Stomach (tissue), 9 donors: Measurements from ENCODE around the gene FLYWCH1. TPM values are rescaled to one million over a fixed set of nuclear protein-coding genes. Genes with fewer than 3 reads are reported as not detected.

Experiments used
- DNase-seq, 2 donors: peaks; one replicate each; pipeline versions ENCODE4 v3.0.0 to v3.0.0-alpha.2; 2013 to 2019
- H3K27ac ChIP-seq, 5 donors: fragments of 200-600 bp in 4 of 5; sonication (generic) in 4 of 5; one replicate each; pipeline ENCODE4 v1.5.1; 2013 to 2019; ENCODE audit warnings: mild to moderate bottlenecking in 1 of 5, moderate library complexity in 1 of 5
- H3K27me3 ChIP-seq, 3 donors: fragments of 200-600 bp; sonication (generic); one replicate each; pipeline ENCODE4 v1.5.1; 2017 to 2019; ENCODE audit warnings: mixed run types in 1 of 3
- H3K36me3 ChIP-seq, 4 donors: fragments of 200-600 bp; sonication (generic); 1 replicate in 3 of 4; 2 replicates in 1 of 4; pipeline ENCODE4 v1.5.1; 2016 to 2019
- H3K4me1 ChIP-seq, 4 donors: fragments of 200-600 bp; sonication (generic); one replicate each; pipeline ENCODE4 v1.5.1; 2016 to 2019
- H3K4me3 ChIP-seq, 4 donors: fragments of 200-600 bp; sonication (generic) in 3 of 4; one replicate each; pipeline ENCODE4 v1.5.1; 2016 to 2019; ENCODE audit warnings: mild to moderate bottlenecking in 1 of 4
- H3K9me3 ChIP-seq, 4 donors: fragments of 200-600 bp; sonication (generic); one replicate each; pipeline ENCODE4 v1.5.1; 2016 to 2019
- CTCF ChIP-seq, 7 experiments: fragments of 450-650 bp in 4 of 7; fragments of 200-600 bp in 3 of 7; sonication (generic) in 3 of 7; IDR thresholded peaks; one replicate each; pipeline ENCODE4 v1.5.1; 2016 to 2019; ENCODE audit warnings: antibody characterized with exemption in 7 of 7, control low read depth in 2 of 7, mild to moderate bottlenecking in 1 of 7
- EP300 ChIP-seq: sonication (generic); formaldehyde crosslinking; IDR thresholded peaks from one replicate; pipeline ENCODE4 v1.6.1; 2017; ENCODE audit warnings: antibody characterized with exemption
- POLR2A ChIP-seq, 4 donors: fragments of 450-650 bp; IDR thresholded peaks; one replicate each; pipeline ENCODE4 v1.6.1; 2016; ENCODE audit warnings: antibody characterized with exemption in 4 of 4, control low read depth in 2 of 4, mild to moderate bottlenecking in 1 of 4, moderate library complexity in 1 of 4
- POLR2AphosphoS5 ChIP-seq, 3 donors: sonication (generic); formaldehyde crosslinking; IDR thresholded peaks; one replicate each; pipeline ENCODE4 v1.6.1; 2016; ENCODE audit warnings: antibody characterized with exemption in 3 of 3
- WGBS, 5 donors: extraction: QIAGEN DNeasy Blood & Tissue Kit in 3 of 5; methylation state at CpG; one replicate each; pipeline versions ENCODE4 v1.1.5 to v1.1.7; 2013 to 2018; 5-methylcytosine and 5-hydroxymethylcytosine counted together
- intact Hi-C: fragments of 100-400 bp; cut with DNase I; formaldehyde crosslinking; loops from one replicate; pipeline ENCODE4 v1.15.1; 2023; ENCODE audit warnings: low total_unique reads
- polyA plus RNA-seq, 3 donors: library from polyadenylated mRNA; stranded (reverse); fragments of 200-250 nt; gene quantifications; one replicate each; pipeline ENCODE4 v1.2.3, GENCODE V29; 2013
- total RNA-seq, 5 donors: library from RNA; depleted of rRNA; stranded (reverse); fragments of >200 nt; gene quantifications; one replicate each; pipeline versions ENCODE4 v1.1.0 to v1.2.3, GENCODE V29; 2014 to 2016
- donor health status: healthy with polysubstance abuse.
- donor health status: Bipolar disorder and iron deficiency.
- donor health status: healthy.

FLYWCH1 gene
- total and polyA plus RNA-seq, 8 donors: 8.1 to 121 (median 17.6) TPM

- WGBS, 5 donors: 10 to 13% (median 11%) methylated on average over 25 of the region's 25 CpGs
- Histone ChIP-seq H3K4me3 (no peak overlapping the region), H3K27me3 (peaks cover 0 to 4% (median 0%) of the 10 kb centered on the region in 3 donors), H3K4me1 (peaks cover 4 to 14% (median 12%) of the 10 kb centered on the region in 4 donors), H3K27ac (no peak overlapping the region), H3K9me3 (no peaks in the 10 kb centered on the region), H3K36me3 (no peaks in the 10 kb centered on the region)
- intact Hi-C loops: loop anchor here (5.0 kb wide), 1 partner anchor 47 kb away; no protein-coding TSS in a partner anchor
- TF ChIP-seq POLR2AphosphoS5 (IDR thresholded peaks at IDR 0.05) (peak in 1 of 3 donors; percentile 84), POLR2A (IDR thresholded peaks at IDR 0.05) (no peak), CTCF (IDR thresholded peaks at IDR 0.05) (peak in 6 of 7 experiments; percentile 61 to 97 (median 92))
- DNase-seq: peak; percentile 83 to 94
These were observed 36.8 kb upstream of the FLYWCH1 start for GRCh38 chr16:2874912-2875362.

GRCh38 chr16:2879854-2880508 is 31.8 kb upstream of the FLYWCH1 start:
- 88 to 91% (median 90%) methylated on average over 6 of the region's 6 CpGs for WGBS, 5 donors

GRCh38 chr16:2881783-2882649 is 29.7 kb upstream of the FLYWCH1 start:
- no peak for TF ChIP-seq EP300
- TF ChIP-seq CTCF (IDR thresholded peaks at IDR 0.05): no peak
- TF ChIP-seq POLR2A (IDR thresholded peaks at IDR 0.05): no peak
- peak in 1 of 3 donors; percentile 31 for TF ChIP-seq POLR2AphosphoS5 (IDR thresholded peaks at IDR 0.05)
- WGBS, 5 donors: 3 to 8% (median 6%) methylated on average over 29 to 51 of the region's 52 CpGs
- intact Hi-C loops: no loop called here

More at GRCh38 chr16:2879854-2880508, 31.8 kb upstream of the FLYWCH1 start:
- Histone ChIP-seq H3K27ac (no peak overlapping the region), H3K4me3 (no peak overlapping the region), H3K36me3 (no peaks in the 10 kb centered on the region), H3K4me1 (peaks cover 10 to 25% (median 22%) of the 10 kb centered on the region in 4 donors), H3K27me3 (peaks cover 0 to 4% (median 0%) of the 10 kb centered on the region in 3 donors), H3K9me3 (no peaks in the 10 kb centered on the region)
- no peak for TF ChIP-seq POLR2A (IDR thresholded peaks at IDR 0.05)
- TF ChIP-seq EP300: no peak
- no peak for TF ChIP-seq CTCF (IDR thresholded peaks at IDR 0.05)
- no peak for TF ChIP-seq POLR2AphosphoS5 (IDR thresholded peaks at IDR 0.05)
- no peak for DNase-seq
- intact Hi-C loops: no loop called here

More at GRCh38 chr16:2881783-2882649, 29.7 kb upstream of the FLYWCH1 start:
- Histone ChIP-seq H3K27ac (peak overlapping the region; percentile 94 to 99 (median 98)), H3K27me3 (no peaks in the 10 kb centered on the region), H3K9me3 (no peaks in the 10 kb centered on the region), H3K4me3 (peak overlapping the region; percentile 82 to 96 (median 92)), H3K36me3 (no peaks in the 10 kb centered on the region), H3K4me1 (peaks cover 10 to 22% (median 20%) of the 10 kb centered on the region in 4 donors)
- peak; percentile 60 to 81 for DNase-seq
